HCT116 (cell line): Measurements from ENCODE around the gene PPDPF. TPM values are rescaled to one million over a fixed set of nuclear protein-coding genes. Genes with fewer than 3 reads are reported as not detected.

Source experiments
- ATAC-seq: fragments of 200-7000 bp; cut with Tn5 transposase; 2 replicates; pipeline ENCODE4 v1.9.1; 2020; ENCODE audit warnings: mild to moderate bottlenecking, moderate library complexity
- BruUV-seq: library from RNA; stranded (reverse); fragments of 400-500 nt; replicated peaks from 2 replicates; lab custom pipeline; 2021; lab: Mats Ljungman, UMichigan
- CTCF ChIA-PET: fragments of 300-600 bp; sonication (Branson Sonifier 250); formaldehyde crosslinking; loops from one replicate; lab custom pipeline; 2021; ENCODE audit warnings: antibody characterized with exemption; lab: Charles Lee
- POLR2A ChIA-PET: fragments of 300-600, 350-600 bp; sonication (Branson Sonifier 250); formaldehyde crosslinking; loops from one replicate; lab custom pipeline; 2021; ENCODE audit warnings: antibody characterized with exemption; lab: Charles Lee
- RAD21 ChIA-PET, 2 experiments: fragments of 300-600 bp; sonication (Branson Sonifier 250); formaldehyde crosslinking; loops; one replicate each; lab custom pipeline; 2023; ENCODE audit warnings: low total read pairs in 2 of 2; ENCODE audit not compliant: uncharacterized antibody in 2 of 2, unreplicated experiment in 2 of 2, low non-redundant PET in 1 of 2; lab: Charles Lee
- DNase-seq: peaks from one replicate; pipeline ENCODE4 v3.0.0-alpha.2; 2010; ENCODE audit warnings: low read depth, low spot score
- H2AFZ ChIP-seq: fragments of 200-600 bp; shearing (Covaris generic), sonication (generic); 2 replicates; pipeline ENCODE4 v1.6.1; 2017; ENCODE audit warnings: low read depth, mixed run types, mixed read lengths, antibody characterized with exemption, low read length; ENCODE audit not compliant: poor library complexity, severe bottlenecking
- H3K27ac ChIP-seq: 2 replicates; pipeline ENCODE4 v1.5.1; 2012; ENCODE audit warnings: low read depth, low read length
- H3K27me3 ChIP-seq: fragments of 200-600 bp; sonication (generic); 2 replicates; pipeline ENCODE4 v1.6.1; 2016; ENCODE audit warnings: mixed run types, low read length, mixed read lengths; ENCODE audit not compliant: insufficient read depth
- H3K36me3 ChIP-seq, 2 experiments: fragments of 200-500 bp in 1 of 2; fragments of 200-600 bp in 1 of 2; sonication (Bioruptor generic) in 1 of 2; sonication (generic) in 1 of 2; 2 replicates each; pipeline versions ENCODE4 v1.5.1 to v1.6.1; 2014 to 2016; ENCODE audit warnings: low read length in 2 of 2, inconsistent platforms in 1 of 2, mixed read lengths in 1 of 2, mixed run types in 1 of 2; ENCODE audit not compliant: insufficient read depth in 2 of 2, control insufficient read depth in 1 of 2
- H3K4me1 ChIP-seq, 2 experiments: fragments of 200-600 bp in 1 of 2; sonication (generic) in 1 of 2; 2 replicates each; pipeline versions ENCODE4 v1.5.1 to v1.6.1; 2012 to 2017; ENCODE audit warnings: low read length in 2 of 2, inconsistent platforms in 1 of 2, mild to moderate bottlenecking in 1 of 2, mixed read lengths in 1 of 2, mixed run types in 1 of 2, moderate library complexity in 1 of 2; ENCODE audit not compliant: insufficient read depth in 2 of 2, control insufficient read depth in 1 of 2
- H3K4me2 ChIP-seq: fragments of 200-600 bp; sonication (generic); 2 replicates; pipeline ENCODE4 v1.6.1; 2017; ENCODE audit warnings: mixed run types, low read length, mixed read lengths
- H3K4me3 ChIP-seq, 2 experiments: fragments of 200-600 bp in 1 of 2; sonication (generic) in 1 of 2; replicated peaks in 1 of 2; 2 replicates each; pipeline ENCODE4 v1.5.1; 2011 to 2016; ENCODE audit warnings: low read length in 2 of 2, control low read depth in 1 of 2, low read depth in 1 of 2, mild to moderate bottlenecking in 1 of 2, mixed read lengths in 1 of 2, mixed run types in 1 of 2
- H3K79me2 ChIP-seq: fragments of 200-600 bp; sonication (generic); 2 replicates; pipeline ENCODE4 v1.6.1; 2017; ENCODE audit warnings: mild to moderate bottlenecking, mixed run types, low read length, moderate library complexity, mixed read lengths; ENCODE audit not compliant: insufficient read depth
- H3K9ac ChIP-seq: fragments of 200-600 bp; sonication (generic); 2 replicates; pipeline ENCODE4 v1.6.1; 2016; ENCODE audit warnings: low read length, mixed read lengths
- H3K9me2 ChIP-seq: fragments of 200-600 bp; sonication (generic), shearing (Covaris generic); 2 replicates; pipeline ENCODE4 v1.6.1; 2017; ENCODE audit warnings: mixed run types, mild to moderate bottlenecking, moderate library complexity; ENCODE audit not compliant: insufficient read depth
- H3K9me3 ChIP-seq, 2 experiments: fragments of 200-500 bp in 1 of 2; fragments of 200-600 bp in 1 of 2; sonication (Bioruptor generic) in 1 of 2; sonication (generic) in 1 of 2; 2 replicates each; pipeline ENCODE4 v1.6.1; 2014 to 2017; ENCODE audit warnings: low read length in 2 of 2, mixed read lengths in 2 of 2, inconsistent platforms in 1 of 2, low read depth in 1 of 2, mild to moderate bottlenecking in 1 of 2, mixed run types in 1 of 2, moderate library complexity in 1 of 2; ENCODE audit not compliant: control insufficient read depth in 1 of 2, insufficient read depth in 1 of 2
- H4K20me1 ChIP-seq: fragments of 200-600 bp; sonication (generic), shearing (Covaris generic); 2 replicates; pipeline ENCODE4 v1.6.1; 2017; ENCODE audit warnings: mixed run types, mild to moderate bottlenecking, moderate library complexity; ENCODE audit not compliant: insufficient read depth
- CBX3 ChIP-seq: IDR thresholded peaks from 2 replicates; pipeline ENCODE4 v1.6.1; 2012; ENCODE audit warnings: low read depth
- EZH2 ChIP-seq: fragments of 200-600 bp; sonication (generic); IDR thresholded peaks from 2 replicates; pipeline ENCODE4 v1.6.1; 2017; ENCODE audit warnings: antibody characterized with exemption, mixed run types
- FOSL1 ChIP-seq: IDR thresholded peaks from 2 replicates; pipeline ENCODE4 v1.6.1; 2012; ENCODE audit warnings: low read depth
- RAD21 ChIP-seq: IDR thresholded peaks from 2 replicates; pipeline ENCODE4 v1.6.1; 2012; ENCODE audit warnings: low read depth, mild to moderate bottlenecking
- intact Hi-C: fragments of 100-400 bp; cut with micrococcal nuclease; formaldehyde crosslinking; loops from 2 replicates; pipeline ENCODE4 v1.10.0; 2022
- total RNA-seq: library from RNA; stranded (reverse); gene quantifications from one replicate; pipeline ENCODE4 v1.2.1, GENCODE V29; 2021; ENCODE audit not compliant: unreplicated experiment
- TF ChIP-seq, protein P1 (sequence below): IDR thresholded peaks from 2 replicates; pipeline ENCODE4 v1.6.1; 2012
- TF ChIP-seq, protein P2 (sequence below): IDR thresholded peaks from 2 replicates; pipeline ENCODE4 v1.6.1; 2012
- TF ChIP-seq, protein P3 (sequence below): IDR thresholded peaks from 2 replicates; pipeline ENCODE4 v1.6.1; 2012; ENCODE audit warnings: low read depth

PPDPF gene
- total RNA-seq, 1 experiment from 2014 or later = 346 TPM

DNA sequence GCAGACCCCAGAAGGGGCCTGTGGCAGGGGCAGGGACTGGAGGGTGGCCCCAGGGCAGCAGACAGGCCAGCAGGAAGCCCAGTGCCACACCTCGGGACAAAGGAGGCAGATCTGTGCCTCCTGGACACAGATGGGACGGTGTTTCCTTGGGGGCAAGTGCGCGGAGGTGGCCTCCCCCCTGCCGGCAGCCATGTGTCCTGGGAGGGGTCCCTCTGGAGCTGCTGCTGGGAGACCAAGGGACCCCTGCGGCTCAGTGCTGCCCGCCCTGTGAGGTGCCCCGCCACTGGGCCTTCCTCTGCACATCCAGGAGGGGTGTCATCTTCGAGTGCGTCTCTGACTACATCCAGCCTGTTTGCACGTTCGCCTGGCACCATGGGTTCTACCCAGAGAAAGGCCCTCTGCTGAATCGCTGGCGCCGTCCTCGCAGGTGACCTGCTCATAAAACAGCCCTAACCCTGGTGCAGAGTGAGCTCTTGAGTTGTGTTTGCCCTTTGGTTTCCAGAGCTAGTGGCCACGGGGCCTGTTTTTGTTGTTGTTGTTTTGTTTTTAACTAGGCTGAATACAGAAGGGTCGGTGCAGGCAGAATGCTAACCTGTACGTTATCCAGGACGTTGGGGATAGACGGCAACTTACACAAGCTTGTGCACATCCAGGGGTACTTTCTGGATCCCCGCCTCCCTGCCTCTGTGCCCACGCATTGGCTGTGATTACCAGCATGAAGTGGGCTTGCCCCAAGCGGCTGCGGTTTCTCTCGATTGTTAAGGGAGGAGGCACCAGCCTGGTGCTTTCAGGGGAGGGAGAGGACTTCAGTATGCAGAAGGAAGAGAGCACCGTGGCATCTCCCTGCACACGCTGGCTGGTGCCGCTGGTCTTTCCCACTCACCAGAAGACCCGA lies 46.8 kb upstream of the PPDPF start:
- H3K27me3 ChIP-seq = no peaks in the 10 kb centered on the region
- H3K79me2 ChIP-seq = peaks cover 32% of the 10 kb centered on the region
- H3K9ac ChIP-seq = no peak overlapping the region
- no peaks in the 10 kb centered on the region for H3K36me3 ChIP-seq
- H3K4me1 ChIP-seq = peaks cover 0 to 11% of the 10 kb centered on the region in 2 experiments; a peak in 1 of 4 replicates
- H3K27ac ChIP-seq = no peak overlapping the region; the same call in 1 of the 2 replicates
- ChIA-PET RAD21 (no interaction called here), POLR2A (no interaction called here), CTCF (interaction anchor here (1.1 kb wide), 1 partner anchor 23 kb away, joined by 3 read pairs; no protein-coding TSS in a partner anchor)
- DNase-seq (no peak), ATAC-seq (no peak)
- H3K9me2 ChIP-seq = no peaks in the 10 kb centered on the region
- BruUV-seq = no TSS peak
- no peak for TF ChIP-seq CBX3
- H3K4me3 ChIP-seq = no peak overlapping the region
- H4K20me1 ChIP-seq = no peaks in the 10 kb centered on the region
- intact Hi-C loops = no loop called here
- no peaks in the 10 kb centered on the region for H3K9me3 ChIP-seq
- no peak overlapping the region for H2AFZ ChIP-seq
- H3K4me2 ChIP-seq = no peak overlapping the region

DNA sequence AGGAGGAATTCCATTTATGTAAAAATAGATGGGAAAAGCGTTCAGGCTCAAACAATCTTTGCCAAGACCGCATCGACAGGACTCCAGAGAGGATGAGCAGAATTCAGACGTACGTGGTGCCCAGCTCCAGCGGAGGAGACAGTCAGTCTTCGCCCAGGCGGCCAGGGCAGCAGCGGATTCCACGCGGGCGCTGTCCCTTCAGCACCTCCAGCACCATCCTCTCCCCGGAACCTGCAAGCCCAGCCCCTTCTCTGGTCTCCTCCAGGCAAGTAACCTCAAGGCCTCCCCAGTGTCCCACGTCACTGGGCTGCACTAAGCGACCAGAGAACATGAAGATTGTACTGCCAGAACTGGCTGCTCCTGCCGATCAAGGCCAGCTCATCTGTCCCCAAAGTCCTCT lies 45.4 kb upstream of the PPDPF start:
- Histone ChIP-seq H3K9ac (no peak overlapping the region), H3K27me3 (no peaks in the 10 kb centered on the region), H3K9me2 (no peaks in the 10 kb centered on the region), H3K79me2 (peaks cover 18% of the 10 kb centered on the region; the same call in 1 of the 2 replicates), H3K36me3 (no peaks in the 10 kb centered on the region), H3K9me3 (no peaks in the 10 kb centered on the region), H3K4me1 (peaks cover 6 to 22% of the 10 kb centered on the region in 2 experiments), H4K20me1 (no peaks in the 10 kb centered on the region), H3K4me3 (no peak overlapping the region), H3K27ac (no peak overlapping the region), H2AFZ (no peak overlapping the region), H3K4me2 (no peak overlapping the region)
- intact Hi-C loops = no loop called here
- no peak for ATAC-seq
- CTCF ChIA-PET = no interaction called here
- no TSS peak for BruUV-seq
- POLR2A ChIA-PET = no interaction called here
- RAD21 ChIA-PET = no interaction called here
- TF ChIP-seq RAD21 (no peak), EZH2 (no peak), FOSL1 (no peak), CBX3 (no peak)
- TF ChIP-seq, protein P1, sequence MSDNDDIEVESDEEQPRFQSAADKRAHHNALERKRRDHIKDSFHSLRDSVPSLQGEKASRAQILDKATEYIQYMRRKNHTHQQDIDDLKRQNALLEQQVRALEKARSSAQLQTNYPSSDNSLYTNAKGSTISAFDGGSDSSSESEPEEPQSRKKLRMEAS = no peak
- TF ChIP-seq, protein P2, sequence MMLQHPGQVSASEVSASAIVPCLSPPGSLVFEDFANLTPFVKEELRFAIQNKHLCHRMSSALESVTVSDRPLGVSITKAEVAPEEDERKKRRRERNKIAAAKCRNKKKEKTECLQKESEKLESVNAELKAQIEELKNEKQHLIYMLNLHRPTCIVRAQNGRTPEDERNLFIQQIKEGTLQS = no peak
- TF ChIP-seq, protein P3, sequence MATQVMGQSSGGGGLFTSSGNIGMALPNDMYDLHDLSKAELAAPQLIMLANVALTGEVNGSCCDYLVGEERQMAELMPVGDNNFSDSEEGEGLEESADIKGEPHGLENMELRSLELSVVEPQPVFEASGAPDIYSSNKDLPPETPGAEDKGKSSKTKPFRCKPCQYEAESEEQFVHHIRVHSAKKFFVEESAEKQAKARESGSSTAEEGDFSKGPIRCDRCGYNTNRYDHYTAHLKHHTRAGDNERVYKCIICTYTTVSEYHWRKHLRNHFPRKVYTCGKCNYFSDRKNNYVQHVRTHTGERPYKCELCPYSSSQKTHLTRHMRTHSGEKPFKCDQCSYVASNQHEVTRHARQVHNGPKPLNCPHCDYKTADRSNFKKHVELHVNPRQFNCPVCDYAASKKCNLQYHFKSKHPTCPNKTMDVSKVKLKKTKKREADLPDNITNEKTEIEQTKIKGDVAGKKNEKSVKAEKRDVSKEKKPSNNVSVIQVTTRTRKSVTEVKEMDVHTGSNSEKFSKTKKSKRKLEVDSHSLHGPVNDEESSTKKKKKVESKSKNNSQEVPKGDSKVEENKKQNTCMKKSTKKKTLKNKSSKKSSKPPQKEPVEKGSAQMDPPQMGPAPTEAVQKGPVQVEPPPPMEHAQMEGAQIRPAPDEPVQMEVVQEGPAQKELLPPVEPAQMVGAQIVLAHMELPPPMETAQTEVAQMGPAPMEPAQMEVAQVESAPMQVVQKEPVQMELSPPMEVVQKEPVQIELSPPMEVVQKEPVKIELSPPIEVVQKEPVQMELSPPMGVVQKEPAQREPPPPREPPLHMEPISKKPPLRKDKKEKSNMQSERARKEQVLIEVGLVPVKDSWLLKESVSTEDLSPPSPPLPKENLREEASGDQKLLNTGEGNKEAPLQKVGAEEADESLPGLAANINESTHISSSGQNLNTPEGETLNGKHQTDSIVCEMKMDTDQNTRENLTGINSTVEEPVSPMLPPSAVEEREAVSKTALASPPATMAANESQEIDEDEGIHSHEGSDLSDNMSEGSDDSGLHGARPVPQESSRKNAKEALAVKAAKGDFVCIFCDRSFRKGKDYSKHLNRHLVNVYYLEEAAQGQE = no peak; the same call in 1 of the 2 replicates
- DNase-seq = no peak
